ENCODE measurements around the gene LRRC25.

GRCh38 chr19:18392417-18392816, 5.0 kb downstream of the LRRC25 start:
- TF ChIP-seq POLR2A (IDR thresholded peaks at IDR 0.05; ENCODE audit: low read depth, low read length) (no peak), CTCF (IDR thresholded peaks at IDR 0.05; ENCODE audit: extremely low read depth in 1 of 2, insufficient read depth in 1 of 2, low read depth in 1 of 2, low read length in 2 of 2) (no peak), POLR2AphosphoS5 (IDR thresholded peaks at IDR 0.05; ENCODE audit: insufficient read depth, low read depth, low read length) (no peak), GATA2 (IDR thresholded peaks at IDR 0.05; ENCODE audit: insufficient read depth, insufficient read length, low read depth, low read length) (peak; percentile 39), MAX (IDR thresholded peaks at IDR 0.05; ENCODE audit: insufficient read depth, insufficient read length) (no peak), EZH2 (IDR thresholded peaks at IDR 0.05; ENCODE audit: borderline replicate concordance, low read depth, low read length, severe bottlenecking) (no peak)

Measured in endothelial cell of umbilical vein (primary cell).